OCI-LY7 (cell line): ENCODE results near the gene ADD1. TPM values are rescaled to one million over a fixed set of nuclear protein-coding genes. Genes with fewer than 3 reads are reported as not detected.
A peak's percentile ranks its signal among the peaks of the same experiment; 100 is the strongest.

Experiments
- BruUV-seq: library from RNA; stranded (reverse); fragments of 400-500 nt; replicated peaks from 2 replicates; lab custom pipeline; 2021; lab: Mats Ljungman, UMichigan
- CTCF ChIA-PET: fragments of 300-600 bp; sonication (Branson Sonifier 250); formaldehyde crosslinking; loops from one replicate; lab custom pipeline; 2022; ENCODE audit warnings: antibody characterized with exemption; ENCODE audit not compliant: unreplicated experiment; lab: Charles Lee
- POLR2A ChIA-PET: fragments of 300-600 bp; sonication (Branson Sonifier 250); formaldehyde crosslinking; loops from one replicate; lab custom pipeline; 2022; ENCODE audit warnings: antibody characterized with exemption; lab: Charles Lee
- DNase-seq: peaks from one replicate; pipeline ENCODE4 v3.0.0-alpha.2; 2015; ENCODE audit warnings: low spot score
- H2AFZ ChIP-seq: fragments of 200-600 bp; sonication (generic), shearing (Covaris generic); 2 replicates; pipeline ENCODE4 v1.6.1; 2014; ENCODE audit warnings: mild to moderate bottlenecking, antibody characterized with exemption, low read length, moderate library complexity
- H3K27ac ChIP-seq: fragments of 200-600 bp; sonication (generic); 2 replicates; pipeline ENCODE4 v1.5.1; 2014; ENCODE audit warnings: mixed run types, low read depth, mild to moderate bottlenecking, moderate library complexity, low read length, inconsistent platforms; ENCODE audit not compliant: poor library complexity, severe bottlenecking
- H3K36me3 ChIP-seq: fragments of 200-600 bp; sonication (generic); 2 replicates; pipeline ENCODE4 v1.6.1; 2014; ENCODE audit warnings: mild to moderate bottlenecking, antibody characterized with exemption, low read length, moderate library complexity, mixed read lengths; ENCODE audit not compliant: insufficient read depth
- H3K4me1 ChIP-seq: fragments of 200-600 bp; sonication (generic); 2 replicates; pipeline ENCODE4 v1.5.1; 2014; ENCODE audit warnings: mild to moderate bottlenecking, low read length; ENCODE audit not compliant: insufficient read depth, poor library complexity, severe bottlenecking
- H3K4me2 ChIP-seq: fragments of 200-600 bp; sonication (generic); 2 replicates; pipeline ENCODE4 v1.6.1; 2014; ENCODE audit warnings: mild to moderate bottlenecking, low read length
- H3K4me3 ChIP-seq: fragments of 200-600 bp; sonication (generic); 2 replicates; pipeline ENCODE4 v1.5.1; 2014; ENCODE audit warnings: mild to moderate bottlenecking, low read depth, low read length; ENCODE audit not compliant: poor library complexity, severe bottlenecking
- H3K79me2 ChIP-seq: fragments of 200-600 bp; sonication (generic); 2 replicates; pipeline ENCODE4 v1.6.1; 2016; ENCODE audit warnings: low read depth, mild to moderate bottlenecking, low read length, moderate library complexity, mixed read lengths; ENCODE audit not compliant: insufficient read depth
- H3K9me2 ChIP-seq: fragments of 200-600 bp; sonication (generic); 2 replicates; pipeline ENCODE4 v1.6.1; 2016; ENCODE audit warnings: mild to moderate bottlenecking, low read length, mixed read lengths; ENCODE audit not compliant: insufficient read depth
- H3K9me3 ChIP-seq: fragments of 200-600 bp; sonication (generic); 2 replicates; pipeline ENCODE4 v1.6.1; 2014; ENCODE audit warnings: mild to moderate bottlenecking, mixed run types, low read length, mixed read lengths
- H4K20me1 ChIP-seq: fragments of 200-600 bp; sonication (generic); 2 replicates; pipeline ENCODE4 v1.6.1; 2014; ENCODE audit warnings: mild to moderate bottlenecking, antibody characterized with exemption, low read length, moderate library complexity, mixed read lengths; ENCODE audit not compliant: insufficient read depth
- CTCF ChIP-seq: fragments of 200-600 bp; sonication (generic); conservative IDR thresholded peaks from 2 replicates; pipeline ENCODE4 v1.5.1; 2014; ENCODE audit warnings: mild to moderate bottlenecking, antibody characterized with exemption, low read length, moderate library complexity, mixed read lengths
- EZH2phosphoT487 ChIP-seq: fragments of 200-600 bp; sonication (generic); IDR thresholded peaks from 2 replicates; pipeline ENCODE4 v1.6.1; 2018; ENCODE audit warnings: low read depth, borderline replicate concordance, mild to moderate bottlenecking, mixed run types, antibody characterized with exemption, low read length, moderate library complexity, mixed read lengths
- intact Hi-C: fragments of 100-400 bp; cut with micrococcal nuclease; formaldehyde crosslinking; loops from one replicate; pipeline ENCODE4 v1.10.0; 2022; ENCODE audit not compliant: unreplicated experiment
- total RNA-seq, 2 experiments: library from RNA; depleted of rRNA in 1 of 2; stranded (reverse); fragments of >200 nt in 1 of 2; shearing (Covaris generic) in 1 of 2; gene quantifications; 2 replicates each; pipeline ENCODE4 v1.2.3, GENCODE V29; 2014 to 2022

Gene ADD1
- total RNA-seq, 2 experiments from 2014 or later: 85.3 to 108 TPM

GRCh38 chr4:2964706-2965258 lies 121.1 kb downstream of the ADD1 start:
- peaks cover 35% of the 10 kb centered on the region for H3K79me2 ChIP-seq
- H3K9me2 ChIP-seq: no peaks in the 10 kb centered on the region
- no TSS peak for BruUV-seq
- H3K27ac ChIP-seq: no peak overlapping the region
- POLR2A ChIA-PET: interaction anchor here (0.7 to 1.4 kb wide), 2 partner anchors 11 to 36 kb away, joined by 4 to 5 read pairs; no protein-coding TSS in a partner anchor
- intact Hi-C loops: loop anchor here (10.0 kb wide), 1 partner anchor 500 kb away; the partner anchor contains the start of gene RNF4
- TF ChIP-seq EZH2phosphoT487: no peak
- TF ChIP-seq CTCF: no peak
- peaks cover 22% of the 10 kb centered on the region for H3K4me1 ChIP-seq
- H3K4me3 ChIP-seq: peak overlapping the region; percentile 83
- peak overlapping the region; percentile 69; the same call in 1 of the 2 replicates for H2AFZ ChIP-seq
- no peaks in the 10 kb centered on the region for H3K9me3 ChIP-seq
- CTCF ChIA-PET: interaction anchor here (0.5 kb wide), 1 partner anchor 109 kb away, joined by 5 read pairs; no protein-coding TSS in a partner anchor
- H3K36me3 ChIP-seq: peaks cover 12% of the 10 kb centered on the region
- peaks cover 8% of the 10 kb centered on the region for H4K20me1 ChIP-seq
- peak overlapping the region; percentile 89 for H3K4me2 ChIP-seq
- DNase-seq: no peak

- BruUV-seq: no TSS peak
- Histone ChIP-seq H3K4me3 (no peak overlapping the region), H3K4me2 (0 out of 2 replicates have a peak overlapping the region, but pooled peaks have one; percentile 89), H2AFZ (no peak overlapping the region), H3K4me1 (peaks cover 19% of the 10 kb centered on the region), H3K79me2 (peaks cover 30% of the 10 kb centered on the region), H3K9me2 (no peaks in the 10 kb centered on the region), H4K20me1 (peaks cover 5% of the 10 kb centered on the region), H3K9me3 (no peaks in the 10 kb centered on the region), H3K27ac (no peak overlapping the region), H3K36me3 (peaks cover 9% of the 10 kb centered on the region)
- DNase-seq: no peak
- POLR2A ChIA-PET: no interaction called here
- intact Hi-C loops: loop anchor here (10.0 kb wide), 1 partner anchor 500 kb away; the partner anchor contains the start of gene RNF4
- no peak for TF ChIP-seq EZH2phosphoT487
- no peak for TF ChIP-seq CTCF
- CTCF ChIA-PET: no interaction called here
Measured at GRCh38 chr4:2965262-2965661, 121.6 kb downstream of the ADD1 start.

- Histone ChIP-seq H2AFZ (no peak overlapping the region), H3K36me3 (no peaks in the 10 kb centered on the region), H3K4me1 (peaks cover 10% of the 10 kb centered on the region), H3K9me2 (no peaks in the 10 kb centered on the region), H4K20me1 (no peaks in the 10 kb centered on the region), H3K27ac (no peak overlapping the region), H3K9me3 (no peaks in the 10 kb centered on the region), H3K79me2 (peaks cover 7% of the 10 kb centered on the region; the same call in 1 of the 2 replicates), H3K4me2 (no peak overlapping the region), H3K4me3 (no peak overlapping the region)
- TF ChIP-seq CTCF (no peak), EZH2phosphoT487 (no peak)
- ChIA-PET CTCF (no interaction called here), POLR2A (no interaction called here)
- intact Hi-C loops: loop anchor here (10.0 kb wide), 1 partner anchor 504 kb away; the partner anchor contains the start of gene RNF4
- no peak for DNase-seq
- BruUV-seq: no TSS peak
Measured at GRCh38 chr4:2968381-2968780, 124.7 kb downstream of the ADD1 start.
